ENCODE measurements around the gene LPP. TPM values are rescaled to one million over a fixed set of nuclear protein-coding genes. Genes with fewer than 3 reads are reported as not detected.

The LPP gene
- total RNA-seq, 6 donors from 2014 or later, result 86.0 to 196 (median 160) TPM

- H3K27ac ChIP-seq, result peak overlapping the region in 3 of 4 donors; percentile 6 to 49 (median 23)
- WGBS, 2 donors, result 75 to 78% methylated on average over 12 of the region's 12 CpGs
Measured at GRCh38 chr3:188272481-188273372, 118.8 kb downstream of the LPP start.

GRCh38 chr3:188274249-188274915, 120.4 kb downstream of the LPP start:
- WGBS, 2 donors, result 76 to 77% methylated on average over 4 of the region's 4 CpGs
- DNase-seq (no peak), ATAC-seq (ENCODE audit: low FRiP score in 2 of 2) (no peak)
- Histone ChIP-seq H3K36me3 (no peaks in the 10 kb centered on the region), H3K4me3 (no peak overlapping the region), H3K9me3 (no peaks in the 10 kb centered on the region), H3K27ac (no peak overlapping the region), H3K27me3 (no peaks in the 10 kb centered on the region), H3K4me1 (peaks cover 18 to 40% (median 28%) of the 10 kb centered on the region in 4 donors)
- no peak for TF ChIP-seq POLR2A (IDR thresholded peaks at IDR 0.05)
- no peak for TF ChIP-seq POLR2AphosphoS5 (IDR thresholded peaks at IDR 0.05)
- TF ChIP-seq EP300 (IDR thresholded peaks at IDR 0.05), result no peak
- no peak for TF ChIP-seq CTCF (IDR thresholded peaks at IDR 0.05)

More at GRCh38 chr3:188272481-188273372, 118.8 kb downstream of the LPP start:
- no peak overlapping the region for H3K4me3 ChIP-seq
- TF ChIP-seq POLR2A (IDR thresholded peaks at IDR 0.05) (no peak), EP300 (IDR thresholded peaks at IDR 0.05) (no peak)
- no peak for DNase-seq
- no peak for ATAC-seq (ENCODE audit: low FRiP score in 2 of 2)
- no peaks in the 10 kb centered on the region for H3K36me3 ChIP-seq
- H3K4me1 ChIP-seq, result peaks cover 27 to 50% (median 38%) of the 10 kb centered on the region in 4 donors
- H3K27me3 ChIP-seq, result no peaks in the 10 kb centered on the region
- no peaks in the 10 kb centered on the region for H3K9me3 ChIP-seq

GRCh38 chr3:188276375-188276774, 122.4 kb downstream of the LPP start:
- DNase-seq (no peak), ATAC-seq (ENCODE audit: low FRiP score in 2 of 2) (no peak)
- Histone ChIP-seq H3K27me3 (no peaks in the 10 kb centered on the region), H3K4me1 (peaks cover 6 to 21% (median 14%) of the 10 kb centered on the region in 4 donors), H3K36me3 (no peaks in the 10 kb centered on the region), H3K9me3 (no peaks in the 10 kb centered on the region), H3K4me3 (no peak overlapping the region), H3K27ac (no peak overlapping the region)
- TF ChIP-seq EP300 (IDR thresholded peaks at IDR 0.05), result no peak
- TF ChIP-seq POLR2AphosphoS5 (IDR thresholded peaks at IDR 0.05), result no peak
- TF ChIP-seq POLR2A (IDR thresholded peaks at IDR 0.05), result no peak
- TF ChIP-seq CTCF (IDR thresholded peaks at IDR 0.05), result no peak
- WGBS, 2 donors, result 88% methylated on average over 3 of the region's 3 CpGs

- no peak for ATAC-seq (ENCODE audit: low FRiP score in 2 of 2)
- H3K36me3 ChIP-seq, result no peaks in the 10 kb centered on the region
- H3K27me3 ChIP-seq, result no peaks in the 10 kb centered on the region
- H3K4me3 ChIP-seq, result no peak overlapping the region
- peaks cover 6 to 22% (median 12%) of the 10 kb centered on the region in 4 donors for H3K4me1 ChIP-seq
- H3K9me3 ChIP-seq, result no peaks in the 10 kb centered on the region
- WGBS, 2 donors, result 87 to 95% methylated on average over 6 of the region's 6 CpGs
- no peak for DNase-seq
- TF ChIP-seq POLR2AphosphoS5 (IDR thresholded peaks at IDR 0.05) (no peak), EP300 (IDR thresholded peaks at IDR 0.05) (no peak), POLR2A (IDR thresholded peaks at IDR 0.05) (no peak), CTCF (IDR thresholded peaks at IDR 0.05) (no peak)
- H3K27ac ChIP-seq, result no peak overlapping the region
Measured at GRCh38 chr3:188278717-188279324, 124.9 kb downstream of the LPP start.
